Myocyte (in vitro differentiated cells): ENCODE results near the gene PC. TPM values are rescaled to one million over a fixed set of nuclear protein-coding genes. Genes with fewer than 3 reads are reported as not detected.

Experiments used
- DNase-seq: peaks from one replicate; pipeline ENCODE4 v3.0.0-alpha.2; 2012; ENCODE audit warnings: low read depth
- total RNA-seq: library from RNA; depleted of rRNA; stranded (reverse); fragments of >200 nt; gene quantifications from 2 replicates; pipeline ENCODE4 v1.2.3, GENCODE V29; 2014

Gene PC
- total RNA-seq, 1 donor from 2014 or later: 55.2 TPM

DNA sequence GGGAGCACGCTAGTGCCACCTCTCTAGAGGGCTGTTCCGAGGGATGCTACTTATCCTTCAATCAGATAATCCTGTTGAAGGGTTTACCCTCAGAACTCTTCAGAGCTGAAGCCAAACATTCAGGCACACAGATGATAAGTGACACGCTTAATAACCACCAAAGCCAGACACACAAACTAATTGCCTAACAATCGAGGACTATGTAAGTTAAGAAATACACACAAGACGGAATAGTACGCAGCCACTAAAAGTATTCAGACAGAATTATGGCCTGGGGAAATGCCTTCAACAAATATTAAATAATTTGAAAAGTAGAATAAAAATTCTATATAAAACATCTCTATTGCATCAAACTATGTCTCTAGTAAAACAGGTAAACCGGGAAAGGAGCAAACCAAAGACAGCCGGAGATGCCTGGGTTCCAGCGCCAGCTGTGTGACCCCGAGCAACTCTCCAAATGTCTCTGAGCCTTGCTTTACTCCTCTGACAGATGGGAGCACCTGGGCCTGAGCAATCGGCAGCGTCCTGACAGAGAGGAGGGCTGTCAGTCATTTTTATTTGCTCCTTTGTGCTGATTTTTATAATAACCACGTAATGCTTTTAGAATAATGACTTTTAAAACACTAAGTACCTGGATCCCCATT is 90.0 kb downstream of the PC start:
- no peak for DNase-seq

DNA sequence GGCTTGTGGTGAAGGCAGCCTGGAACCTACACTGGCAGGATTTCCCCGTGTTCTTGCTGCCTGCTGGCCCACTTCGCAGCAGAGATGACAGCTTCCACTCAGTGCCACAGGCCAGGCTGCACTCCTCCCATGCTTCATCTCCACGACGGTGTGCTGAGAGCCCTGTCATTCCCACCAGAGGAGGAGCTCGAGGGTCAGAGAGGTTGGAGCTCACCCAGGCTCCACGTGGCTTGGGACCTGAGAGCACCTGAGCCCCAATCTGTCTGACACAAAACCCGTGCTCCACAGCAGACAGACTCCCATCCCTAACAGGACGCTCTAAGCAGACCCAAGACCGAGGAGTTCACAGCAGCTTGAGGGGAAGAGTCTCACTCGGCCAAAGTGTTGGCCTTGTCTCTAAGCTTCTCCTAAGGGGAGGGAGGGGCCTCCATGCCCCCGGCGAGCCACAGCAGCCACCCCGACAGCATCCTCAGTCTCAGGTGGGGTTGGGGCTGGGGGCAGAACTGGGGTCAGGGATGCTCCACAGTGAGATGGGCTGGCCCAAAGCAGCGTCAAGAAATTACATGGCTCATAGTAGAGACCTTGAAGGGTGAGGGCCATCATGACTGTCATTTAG is 90.7 kb downstream of the PC start:
- DNase-seq: no peak

DNA sequence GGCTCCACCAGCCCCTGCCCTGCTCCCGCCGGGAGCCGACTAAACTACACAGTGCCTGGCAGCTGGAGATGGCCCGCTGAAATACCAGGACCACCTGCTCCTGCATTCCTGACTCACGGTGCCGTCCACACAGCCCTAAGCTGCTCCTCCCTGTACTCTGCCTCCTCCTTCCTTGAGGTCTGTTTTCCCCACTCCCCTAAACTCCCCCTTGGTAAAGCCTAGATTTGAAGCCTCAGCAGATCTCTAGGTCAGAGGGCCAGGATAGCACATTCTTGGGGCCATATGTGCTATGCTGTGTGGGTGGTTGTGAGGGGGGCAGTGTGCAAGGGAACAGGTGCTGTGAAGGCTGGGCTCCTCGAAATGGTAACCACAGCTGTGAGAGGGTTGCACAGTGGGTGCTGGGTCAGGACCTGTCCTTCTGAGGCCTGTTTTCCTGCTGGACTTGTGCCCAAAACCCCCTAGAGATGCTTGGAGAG is 91.6 kb downstream of the PC start:
- peak; percentile 99 for DNase-seq

DNA sequence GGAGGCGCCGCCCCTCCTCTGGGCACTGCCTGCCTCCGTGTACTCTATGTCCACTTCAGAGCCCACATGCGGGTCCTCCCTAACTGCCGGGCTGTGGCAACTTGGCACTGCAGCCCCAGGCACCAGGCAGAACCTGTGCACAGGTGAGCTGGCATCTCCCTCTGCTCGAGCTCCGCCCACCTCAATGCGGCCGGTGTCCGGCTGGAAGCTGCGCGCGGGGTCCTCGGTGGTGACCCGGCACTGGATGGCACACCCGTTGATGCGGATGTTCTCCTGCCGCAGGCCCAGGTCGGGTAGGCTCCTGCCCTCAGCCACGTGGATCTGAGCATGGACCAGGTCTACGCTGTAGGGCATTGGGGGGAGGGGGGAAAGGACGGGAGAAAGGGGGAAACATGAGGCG is 92.2 kb downstream of the PC start:
- DNase-seq: no peak

- peak; percentile 76 for DNase-seq
Measured at GRCh38 chr11:66864924-66865697, 93.1 kb downstream of the PC start.

DNA sequence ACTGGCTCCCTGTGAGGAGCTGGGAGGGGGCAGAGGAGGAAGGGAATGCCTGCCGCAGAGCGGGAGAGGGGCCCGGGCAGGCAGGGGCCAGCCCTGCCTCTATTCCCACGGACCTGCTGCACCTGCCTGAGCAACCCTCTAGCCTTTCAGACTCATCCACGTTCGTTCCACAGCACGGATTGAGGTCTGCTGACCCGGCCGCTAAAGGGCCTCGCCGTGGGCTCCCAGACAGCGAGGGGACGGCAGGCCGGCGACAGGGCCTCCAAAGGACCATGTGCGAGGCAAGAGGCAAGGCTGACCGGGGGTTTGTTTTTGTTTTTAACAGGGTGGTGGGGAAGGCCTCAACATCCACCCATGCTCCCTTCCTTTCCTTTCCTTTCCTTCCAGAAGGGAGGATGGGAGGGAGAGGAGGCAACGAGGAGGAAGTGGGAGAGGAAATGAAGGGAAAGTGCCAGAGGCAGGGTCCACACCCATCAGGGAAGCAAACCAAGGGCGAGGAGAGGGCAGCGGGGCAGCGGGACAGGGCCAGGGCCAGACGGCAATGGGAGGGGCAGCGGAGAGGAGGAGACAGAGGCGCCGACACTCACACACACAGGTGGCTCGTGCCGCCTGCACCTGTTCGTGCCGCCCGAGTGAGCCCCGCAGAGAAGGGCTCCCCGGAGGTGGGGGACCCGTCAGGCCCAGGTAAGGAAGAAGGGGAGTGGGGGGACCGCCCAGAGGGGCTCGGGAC is 93.8 kb downstream of the PC start:
- DNase-seq: no peak

GRCh38 chr11:66863428-66864125 is 94.6 kb downstream of the PC start:
- DNase-seq: no peak

GRCh38 chr11:66862559-66863037 is 95.6 kb downstream of the PC start:
- no peak for DNase-seq

- DNase-seq: no peak
Measured at GRCh38 chr11:66861774-66862558, 96.2 kb downstream of the PC start.

DNA sequence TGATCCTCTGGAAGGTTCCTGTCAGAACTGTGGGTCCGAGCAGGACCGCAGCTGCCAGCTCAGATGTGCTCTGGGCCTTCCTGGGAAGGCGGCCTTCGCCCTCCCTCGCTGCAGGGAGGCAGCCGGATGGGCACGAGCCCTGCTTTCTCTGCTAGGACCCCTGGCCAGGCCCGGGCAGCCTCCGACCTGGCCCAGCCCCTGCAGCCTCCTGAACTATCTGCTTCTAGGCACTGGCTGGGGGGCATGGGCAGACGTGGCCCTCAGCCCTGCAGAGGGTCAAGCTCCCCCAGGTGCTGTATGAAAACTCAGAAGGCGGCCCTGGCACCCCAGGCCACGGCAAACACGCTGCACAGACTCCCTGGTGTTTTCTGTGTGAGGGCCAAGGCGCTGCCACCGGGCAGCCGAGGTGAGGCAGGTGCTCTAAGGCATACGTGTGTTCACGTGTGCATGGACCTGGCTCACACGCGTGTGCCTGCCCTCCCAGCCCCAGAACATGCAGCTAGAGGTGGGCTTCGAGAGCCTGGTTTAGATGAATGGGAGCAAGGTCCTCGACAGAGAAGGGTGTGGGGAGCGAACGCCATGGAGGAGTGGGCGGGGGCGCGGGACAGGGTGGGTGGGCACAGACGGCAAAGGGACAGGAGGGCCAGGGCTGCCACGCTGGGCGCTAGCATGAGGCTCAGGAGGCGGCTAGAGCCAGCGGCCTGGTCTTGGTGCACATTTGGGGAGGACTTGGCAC is 97.0 kb downstream of the PC start:
- no peak for DNase-seq

DNA sequence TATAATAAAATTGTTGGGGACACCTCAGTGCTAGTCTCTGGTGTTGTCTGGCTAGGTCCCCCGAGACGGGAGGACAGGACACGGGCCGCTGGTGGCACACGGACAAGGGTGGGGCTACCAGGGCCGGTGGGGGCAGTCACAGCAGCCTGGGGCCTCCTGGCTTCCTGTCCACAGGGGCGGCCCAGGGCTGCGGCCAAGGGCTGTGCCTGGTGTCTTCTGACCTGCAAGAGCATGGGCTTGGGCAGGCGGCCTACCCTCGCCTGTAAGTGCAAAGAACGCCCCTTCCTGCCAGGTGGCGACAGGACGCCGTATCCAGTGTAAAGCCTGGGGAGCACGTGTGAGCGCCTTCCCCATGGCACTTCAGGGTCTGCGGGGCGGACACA is 97.7 kb downstream of the PC start:
- no peak for DNase-seq

GRCh38 chr11:66859686-66860448 is 98.3 kb downstream of the PC start:
- no peak for DNase-seq

DNA sequence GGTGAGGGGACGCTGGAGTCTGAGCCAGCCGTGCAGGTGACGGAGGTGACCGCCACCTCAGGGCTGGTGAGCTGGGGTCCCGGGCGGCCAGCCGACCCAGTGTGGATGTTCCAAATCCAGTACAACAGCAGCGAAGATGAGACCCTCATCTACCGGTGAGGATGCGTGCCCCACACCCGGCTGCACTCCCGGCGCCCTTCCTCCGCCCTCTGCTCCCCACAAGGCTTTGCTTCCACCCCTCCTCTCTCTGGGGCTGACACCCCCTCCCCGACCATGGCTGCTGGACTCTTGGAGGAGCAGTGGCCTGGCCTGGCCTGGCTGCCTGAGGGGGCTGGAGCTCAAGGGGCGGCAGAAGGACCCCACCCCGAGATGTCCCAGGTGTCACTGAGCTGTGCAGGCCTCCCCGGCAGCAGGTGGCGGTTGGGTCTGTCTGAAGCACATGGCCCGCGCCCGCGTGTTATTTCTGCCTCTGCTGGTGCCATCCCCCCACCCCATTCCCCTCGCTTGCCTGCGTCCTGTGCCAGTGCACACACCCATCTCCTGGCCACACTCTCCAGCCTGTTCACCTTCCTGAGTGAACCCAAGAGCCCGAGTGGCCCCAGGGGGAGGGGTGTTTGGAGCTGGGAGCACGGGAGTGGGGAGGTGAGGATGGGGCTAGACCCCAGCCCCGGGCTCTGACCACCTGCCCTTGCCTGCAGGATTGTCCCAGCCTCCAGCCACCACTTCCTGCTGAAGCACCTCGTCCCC is 99.1 kb downstream of the PC start:
- DNase-seq: no peak

DNA sequence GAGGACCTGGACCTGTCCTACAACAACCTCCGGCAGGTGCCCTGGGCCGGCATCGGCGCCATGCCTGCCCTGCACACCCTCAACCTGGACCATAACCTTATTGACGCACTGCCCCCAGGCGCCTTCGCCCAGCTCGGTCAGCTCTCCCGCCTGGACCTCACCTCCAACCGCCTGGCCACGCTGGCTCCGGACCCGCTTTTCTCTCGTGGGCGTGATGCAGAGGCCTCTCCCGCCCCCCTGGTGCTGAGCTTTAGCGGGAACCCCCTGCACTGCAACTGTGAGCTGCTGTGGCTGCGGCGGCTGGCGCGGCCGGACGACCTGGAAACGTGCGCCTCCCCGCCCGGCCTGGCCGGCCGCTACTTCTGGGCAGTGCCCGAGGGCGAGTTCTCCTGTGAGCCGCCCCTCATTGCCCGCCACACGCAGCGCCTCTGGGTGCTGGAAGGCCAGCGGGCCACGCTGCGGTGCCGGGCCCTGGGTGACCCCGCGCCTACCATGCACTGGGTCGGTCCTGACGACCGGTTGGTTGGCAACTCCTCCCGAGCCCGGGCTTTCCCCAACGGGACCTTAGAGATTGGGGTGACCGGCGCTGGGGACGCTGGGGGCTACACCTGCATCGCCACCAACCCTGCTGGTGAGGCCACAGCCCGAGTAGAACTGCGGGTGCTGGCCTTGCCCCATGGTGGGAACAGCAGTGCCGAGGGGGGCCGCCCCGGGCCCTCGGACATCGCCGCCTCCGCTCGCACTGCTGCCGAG is 99.8 kb downstream of the PC start:
- DNase-seq: no peak

GRCh38 chr11:66857927-66858185 is 100.3 kb downstream of the PC start:
- no peak for DNase-seq

DNA sequence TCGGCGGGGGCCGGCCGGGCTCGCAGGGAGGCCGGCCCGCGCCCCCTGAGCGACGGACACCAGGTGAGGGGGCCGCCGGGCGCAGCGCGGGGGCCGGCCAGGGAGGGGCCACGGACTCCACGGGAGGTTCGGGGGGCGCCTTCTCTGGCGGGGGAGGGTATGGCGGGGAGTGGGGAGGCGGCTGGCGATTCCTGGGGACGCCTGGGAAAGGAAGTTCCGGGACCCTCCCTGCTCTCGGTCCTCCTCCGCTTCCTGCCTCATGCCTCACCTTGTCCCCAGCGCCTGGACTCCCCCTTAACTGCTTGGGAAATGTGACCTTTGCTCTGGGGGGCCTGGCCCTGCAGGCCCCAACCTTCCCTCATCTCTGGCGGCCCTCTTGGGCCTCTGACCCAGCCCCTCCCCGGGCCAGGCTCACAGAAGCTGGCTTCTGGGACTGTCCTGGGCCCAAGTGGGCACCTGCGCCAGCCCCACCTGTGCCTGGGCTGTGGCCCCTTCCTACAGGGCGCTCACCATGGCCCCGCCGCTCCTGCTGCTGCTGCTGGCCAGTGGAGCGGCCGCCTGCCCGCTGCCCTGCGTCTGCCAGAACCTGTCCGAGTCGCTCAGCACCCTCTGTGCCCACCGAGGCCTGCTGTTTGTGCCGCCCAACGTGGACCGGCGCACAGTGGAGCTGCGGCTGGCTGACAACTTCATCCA is 100.8 kb downstream of the PC start:
- DNase-seq: no peak
